ENCODE results near the gene ACTN3.
"Not testable (repeated sequence)": the region's sequence is repeated elsewhere in the genome, so short reads cannot be mapped to it uniquely, and the experiment has no call there.

ACTN3 gene

GRCh38 chr11:66544952-66545351 lies 1.8 kb upstream of the ACTN3 start:
- not testable (repeated sequence) for DNase-seq (ENCODE audit: low read depth in 2 of 2)

GRCh38 chr11:66545701-66546367 lies 869 bp upstream of the ACTN3 start, which contains the start of gene ZDHHC24:
Gene ZDHHC24 (minus strand): TSS chr11:66546048. CDS start chr11:66546003, 45 bp downstream.
- peak; percentile 58 to 73 for DNase-seq (ENCODE audit: low read depth in 2 of 2)

GRCh38 chr11:66546966-66547661 lies 411 bp downstream of the ACTN3 start:
- no peak for DNase-seq (ENCODE audit: low read depth in 2 of 2)

GRCh38 chr11:66547662-66548009 lies 933 bp downstream of the ACTN3 start:
- no peak for DNase-seq (ENCODE audit: low read depth in 2 of 2)

GRCh38 chr11:66548041-66548440 lies 1.3 kb downstream of the ACTN3 start:
- no peak for DNase-seq (ENCODE audit: low read depth in 2 of 2)

GRCh38 chr11:66548774-66549630 lies 2.3 kb downstream of the ACTN3 start:
- no peak for DNase-seq (ENCODE audit: low read depth in 2 of 2)

- DNase-seq (ENCODE audit: low read depth in 2 of 2), result no peak
Measured at GRCh38 chr11:66549696-66550095, 3.0 kb downstream of the ACTN3 start.

GRCh38 chr11:66550887-66551286 lies 4.2 kb downstream of the ACTN3 start:
- no peak for DNase-seq (ENCODE audit: low read depth in 2 of 2)

- DNase-seq (ENCODE audit: low read depth in 2 of 2), result no peak
Measured at GRCh38 chr11:66554602-66555001, 7.9 kb downstream of the ACTN3 start.

- DNase-seq (ENCODE audit: low read depth in 2 of 2), result no peak
Measured at GRCh38 chr11:66555416-66555815, 8.7 kb downstream of the ACTN3 start.

GRCh38 chr11:66556086-66556485 lies 9.4 kb downstream of the ACTN3 start:
- DNase-seq (ENCODE audit: low read depth in 2 of 2), result no peak

- DNase-seq (ENCODE audit: low read depth in 2 of 2), result no peak
Measured at GRCh38 chr11:66557733-66558326, 11.1 kb downstream of the ACTN3 start.

- DNase-seq (ENCODE audit: low read depth in 2 of 2), result no peak
Measured at GRCh38 chr11:66559142-66559865, 12.6 kb downstream of the ACTN3 start.

GRCh38 chr11:66559866-66560676 lies 13.4 kb downstream of the ACTN3 start:
- DNase-seq (ENCODE audit: low read depth in 2 of 2), result no peak

GRCh38 chr11:66561178-66561974 lies 14.7 kb downstream of the ACTN3 start:
- no peak for DNase-seq (ENCODE audit: low read depth in 2 of 2)

GRCh38 chr11:66561975-66562248 lies 15.2 kb downstream of the ACTN3 start:
- DNase-seq (ENCODE audit: low read depth in 2 of 2), result no peak

- no peak for DNase-seq (ENCODE audit: low read depth in 2 of 2)
Measured at GRCh38 chr11:66562275-66562674, 15.6 kb downstream of the ACTN3 start.

GRCh38 chr11:66562907-66563583 lies 16.3 kb downstream of the ACTN3 start:
- no peak for DNase-seq (ENCODE audit: low read depth in 2 of 2)

GRCh38 chr11:66563832-66564231 lies 17.1 kb downstream of the ACTN3 start:
- DNase-seq (ENCODE audit: low read depth in 2 of 2), result no peak

All from activated CD8-positive, alpha-beta memory T cell treated with anti-CD3 and anti-CD28 coated beads for 4 hours (primary cell).